Upper lobe of left lung (tissue), 6 donors: ENCODE data around the gene CKAP2L. TPM values are rescaled to one million over a fixed set of nuclear protein-coding genes. Genes with fewer than 3 reads are reported as not detected.
A peak's percentile ranks its signal among the peaks of the same experiment; 100 is the strongest.

Experiments
- ATAC-seq, 2 donors: fragments of 200-7000 bp; cut with Tn5 transposase; one replicate each; pipeline ENCODE4 v1.9.1; 2022; ENCODE audit warnings: mild to moderate bottlenecking in 2 of 2, moderate library complexity in 2 of 2; ENCODE audit not compliant: low FRiP score in 2 of 2
- DNase-seq, 2 donors: peaks; one replicate each; pipeline ENCODE4 v3.0.0-alpha.2; 2019 to 2020
- H3K27ac ChIP-seq, 4 donors: fragments of 200-600 bp; sonication (generic); one replicate each; pipeline ENCODE4 v1.5.1; 2016 to 2019
- H3K27me3 ChIP-seq, 4 donors: fragments of 200-600 bp; sonication (generic); one replicate each; pipeline ENCODE4 v1.5.1; 2017 to 2019
- H3K36me3 ChIP-seq, 4 donors: fragments of 200-600 bp; sonication (generic); one replicate each; pipeline ENCODE4 v1.5.1; 2016 to 2019
- H3K4me1 ChIP-seq, 4 donors: fragments of 200-600 bp; sonication (generic); one replicate each; pipeline ENCODE4 v1.5.1; 2018 to 2019
- H3K4me3 ChIP-seq, 4 donors: fragments of 200-600 bp; sonication (generic); one replicate each; pipeline ENCODE4 v1.5.1; 2017 to 2019; ENCODE audit warnings: mild to moderate bottlenecking in 2 of 4, moderate library complexity in 1 of 4
- H3K9me3 ChIP-seq, 4 donors: fragments of 200-600 bp; sonication (generic); one replicate each; pipeline ENCODE4 v1.5.1; 2018 to 2019
- CTCF ChIP-seq, 6 experiments: fragments of 450-650 bp in 4 of 6; fragments of 200-600 bp in 2 of 6; sonication (generic) in 2 of 6; IDR thresholded peaks; one replicate each; pipeline ENCODE4 v1.5.1; 2016 to 2019; ENCODE audit warnings: antibody characterized with exemption in 6 of 6
- EP300 ChIP-seq, 4 donors: sonication (generic); formaldehyde crosslinking; IDR thresholded peaks; one replicate each; pipeline ENCODE4 v1.5.1; 2017; ENCODE audit warnings: antibody characterized with exemption in 4 of 4, control low read depth in 2 of 4
- POLR2A ChIP-seq, 4 donors: fragments of 450-650 bp; IDR thresholded peaks; one replicate each; pipeline ENCODE4 v1.5.1; 2016 to 2017; ENCODE audit warnings: antibody characterized with exemption in 4 of 4, mild to moderate bottlenecking in 2 of 4
- POLR2AphosphoS5 ChIP-seq, 2 donors: sonication (generic); formaldehyde crosslinking; IDR thresholded peaks; one replicate each; pipeline ENCODE4 v1.5.1; 2017; ENCODE audit warnings: antibody characterized with exemption in 2 of 2
- WGBS, 2 donors: methylation state at CpG; one replicate each; pipeline ENCODE4 v1.1.5; 2017 to 2018; 5-methylcytosine and 5-hydroxymethylcytosine counted together
- total RNA-seq, 6 donors: library from RNA; depleted of rRNA in 4 of 6; stranded (reverse); fragments of >200 nt in 4 of 6; gene quantifications; one replicate each; pipeline versions ENCODE4 v1.1.0 to v1.2.1, GENCODE V29; 2016 to 2021
- donor health status: DM: no; HTN: no; CAD: no; lungs with moderate emphysema.
- donor health status: DM: no; HTN: yes; CAD: no; lungs with severe emphysema.

CKAP2L gene
- total RNA-seq, 6 donors from 2014 or later = 0.49 to 2.3 (median 1.7) TPM

GRCh38 chr2:112713585-112713925 lies 50.9 kb downstream of the CKAP2L start:
- WGBS, 2 donors = 74 to 77% methylated on average over 7 of the region's 7 CpGs
- peaks cover 0 to 4% (median 0%) of the 10 kb centered on the region in 4 donors for H3K4me1 ChIP-seq
- no peaks in the 10 kb centered on the region for H3K36me3 ChIP-seq
- H3K9me3 ChIP-seq = no peaks in the 10 kb centered on the region
- no peak overlapping the region for H3K27ac ChIP-seq
- ATAC-seq (no peak), DNase-seq (no peak)
- no peaks in the 10 kb centered on the region for H3K27me3 ChIP-seq
- no peak overlapping the region for H3K4me3 ChIP-seq
- TF ChIP-seq POLR2AphosphoS5 (IDR thresholded peaks at IDR 0.05) (no peak), EP300 (IDR thresholded peaks at IDR 0.05) (no peak), POLR2A (IDR thresholded peaks at IDR 0.05) (no peak), CTCF (IDR thresholded peaks at IDR 0.05) (no peak)

- Histone ChIP-seq H3K27ac (no peak overlapping the region), H3K4me3 (no peak overlapping the region), H3K27me3 (no peaks in the 10 kb centered on the region), H3K9me3 (no peaks in the 10 kb centered on the region), H3K4me1 (peaks cover 0 to 4% (median 0%) of the 10 kb centered on the region in 4 donors), H3K36me3 (no peaks in the 10 kb centered on the region)
- DNase-seq (peak in 1 of 2 donors; percentile 41), ATAC-seq (no peak)
- no peak for TF ChIP-seq CTCF (IDR thresholded peaks at IDR 0.05)
- no peak for TF ChIP-seq EP300 (IDR thresholded peaks at IDR 0.05)
- 70 to 71% methylated on average over 17 of the region's 17 CpGs for WGBS, 2 donors
Measured at GRCh38 chr2:112712903-112713584, 51.4 kb downstream of the CKAP2L start.

- Histone ChIP-seq H3K4me1 (peaks cover 0 to 4% (median 2%) of the 10 kb centered on the region in 4 donors), H3K4me3 (no peak overlapping the region), H3K9me3 (no peaks in the 10 kb centered on the region), H3K36me3 (no peaks in the 10 kb centered on the region), H3K27ac (no peak overlapping the region), H3K27me3 (no peaks in the 10 kb centered on the region)
- ATAC-seq = no peak
- 87 to 88% methylated on average over 3 of the region's 3 CpGs for WGBS, 2 donors
- TF ChIP-seq EP300 (IDR thresholded peaks at IDR 0.05) (no peak), POLR2AphosphoS5 (IDR thresholded peaks at IDR 0.05) (no peak), POLR2A (IDR thresholded peaks at IDR 0.05) (no peak), CTCF (IDR thresholded peaks at IDR 0.05) (no peak)
- no peak for DNase-seq
Measured at GRCh38 chr2:112712465-112712864, 51.9 kb downstream of the CKAP2L start.

GRCh38 chr2:112710956-112711750 lies 53.3 kb downstream of the CKAP2L start:
- H3K9me3 ChIP-seq = no peaks in the 10 kb centered on the region
- TF ChIP-seq EP300 (IDR thresholded peaks at IDR 0.05) (no peak), CTCF (IDR thresholded peaks at IDR 0.05) (no peak), POLR2AphosphoS5 (IDR thresholded peaks at IDR 0.05) (no peak), POLR2A (IDR thresholded peaks at IDR 0.05) (no peak)
- H3K4me1 ChIP-seq = peaks cover 0 to 4% (median 2%) of the 10 kb centered on the region in 4 donors
- no peak for ATAC-seq
- H3K27ac ChIP-seq = no peak overlapping the region
- no peaks in the 10 kb centered on the region for H3K27me3 ChIP-seq
- no peak overlapping the region for H3K4me3 ChIP-seq
- DNase-seq = no peak
- no peaks in the 10 kb centered on the region for H3K36me3 ChIP-seq
- WGBS, 2 donors = 80 to 81% methylated on average over 9 of the region's 9 CpGs
